Loucy (cell line): ENCODE measurements around the gene GUCY1A2.

Source experiments
- EZH2phosphoT487 ChIP-seq: fragments of 200-600 bp; IDR thresholded peaks from 2 replicates; pipeline ENCODE4 v1.6.1; 2018; ENCODE audit warnings: antibody characterized with exemption, mild to moderate bottlenecking, moderate library complexity, borderline replicate concordance
- TF ChIP-seq, protein P1 (sequence below): fragments of 200-600 bp; sonication (generic); conservative IDR thresholded peaks from 2 replicates; pipeline ENCODE4 v1.5.1; 2014; ENCODE audit warnings: mild to moderate bottlenecking, antibody characterized with exemption, low read length

DNA sequence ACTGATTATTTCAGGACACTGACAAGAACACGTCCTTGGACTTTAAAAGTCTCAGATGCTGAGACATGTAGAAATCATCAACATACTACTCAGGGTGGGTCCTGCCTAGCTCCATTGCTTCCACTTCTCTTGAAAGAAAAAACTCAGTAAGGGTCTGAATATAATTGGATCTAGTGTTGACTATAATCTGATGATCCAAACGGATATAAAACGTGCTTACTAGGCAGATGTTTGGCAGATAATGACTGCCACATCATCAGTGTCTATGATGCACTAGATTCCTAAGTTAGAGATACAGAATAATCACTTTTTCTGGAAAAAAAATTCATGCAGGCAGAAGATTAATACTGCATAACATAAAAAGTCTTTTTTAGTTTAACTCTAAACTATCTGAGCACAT is 21.6 kb downstream of the GUCY1A2 start:
- TF ChIP-seq, protein P1, sequence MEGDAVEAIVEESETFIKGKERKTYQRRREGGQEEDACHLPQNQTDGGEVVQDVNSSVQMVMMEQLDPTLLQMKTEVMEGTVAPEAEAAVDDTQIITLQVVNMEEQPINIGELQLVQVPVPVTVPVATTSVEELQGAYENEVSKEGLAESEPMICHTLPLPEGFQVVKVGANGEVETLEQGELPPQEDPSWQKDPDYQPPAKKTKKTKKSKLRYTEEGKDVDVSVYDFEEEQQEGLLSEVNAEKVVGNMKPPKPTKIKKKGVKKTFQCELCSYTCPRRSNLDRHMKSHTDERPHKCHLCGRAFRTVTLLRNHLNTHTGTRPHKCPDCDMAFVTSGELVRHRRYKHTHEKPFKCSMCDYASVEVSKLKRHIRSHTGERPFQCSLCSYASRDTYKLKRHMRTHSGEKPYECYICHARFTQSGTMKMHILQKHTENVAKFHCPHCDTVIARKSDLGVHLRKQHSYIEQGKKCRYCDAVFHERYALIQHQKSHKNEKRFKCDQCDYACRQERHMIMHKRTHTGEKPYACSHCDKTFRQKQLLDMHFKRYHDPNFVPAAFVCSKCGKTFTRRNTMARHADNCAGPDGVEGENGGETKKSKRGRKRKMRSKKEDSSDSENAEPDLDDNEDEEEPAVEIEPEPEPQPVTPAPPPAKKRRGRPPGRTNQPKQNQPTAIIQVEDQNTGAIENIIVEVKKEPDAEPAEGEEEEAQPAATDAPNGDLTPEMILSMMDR: no peak
- TF ChIP-seq EZH2phosphoT487: no peak
